CD4-positive, alpha-beta T cell treated with Interleukin-12 subunit alpha and Interleukin-12 subunit beta, for 1 hour (primary cell): ENCODE measurements around the gene EPS15.
"Not testable (repeated sequence)": the region's sequence is repeated elsewhere in the genome, so short reads cannot be mapped to it uniquely, and the experiment has no call there.

Source experiments
- DNase-seq: peaks from one replicate; pipeline ENCODE4 v3.0.0-alpha.2; 2020

Gene EPS15

GRCh38 chr1:51542158-51542953 lies 23.3 kb upstream of the EPS15 start:
- no peak for DNase-seq

GRCh38 chr1:51541313-51542050 lies 22.4 kb upstream of the EPS15 start:
- DNase-seq, result no peak

- no peak for DNase-seq
These were observed 18.5 kb upstream of the EPS15 start for GRCh38 chr1:51537568-51537967.

GRCh38 chr1:51535006-51535592 lies 16.0 kb upstream of the EPS15 start:
- DNase-seq, result peak; percentile 58

GRCh38 chr1:51534447-51534846 lies 15.4 kb upstream of the EPS15 start:
- DNase-seq, result no peak

GRCh38 chr1:51532853-51533252 lies 13.8 kb upstream of the EPS15 start:
- DNase-seq, result no peak

GRCh38 chr1:51530447-51530846 lies 11.4 kb upstream of the EPS15 start:
- not testable (repeated sequence) for DNase-seq

- DNase-seq, result no peak
These were observed 8.1 kb upstream of the EPS15 start for GRCh38 chr1:51527144-51527543.

GRCh38 chr1:51526248-51526647 lies 7.2 kb upstream of the EPS15 start:
- DNase-seq, result no peak

GRCh38 chr1:51525295-51525694 lies 6.2 kb upstream of the EPS15 start:
- no peak for DNase-seq

- DNase-seq, result no peak
These were observed 5.8 kb upstream of the EPS15 start for GRCh38 chr1:51524817-51525216.

GRCh38 chr1:51523931-51524330 lies 4.9 kb upstream of the EPS15 start:
- DNase-seq, result no peak

- peak; percentile 66 for DNase-seq
These were observed 1.7 kb upstream of the EPS15 start for GRCh38 chr1:51520700-51521248.

GRCh38 chr1:51519865-51520699 lies 1.0 kb upstream of the EPS15 start:
- DNase-seq, result peak; percentile 26

- DNase-seq, result no peak
These were observed 449 bp downstream of the EPS15 start for GRCh38 chr1:51518586-51519047.

- DNase-seq, result peak; percentile 69
These were observed 957 bp downstream of the EPS15 start for GRCh38 chr1:51518033-51518585.

- no peak for DNase-seq
These were observed 1.6 kb downstream of the EPS15 start for GRCh38 chr1:51517361-51518032.

GRCh38 chr1:51516649-51517158 lies 2.4 kb downstream of the EPS15 start:
- DNase-seq, result peak; percentile 16

GRCh38 chr1:51515982-51516648 lies 3.0 kb downstream of the EPS15 start:
- no peak for DNase-seq

- no peak for DNase-seq
These were observed 3.6 kb downstream of the EPS15 start for GRCh38 chr1:51515312-51515960.
